Measurements from ENCODE around the gene UBE2J2.

Gene UBE2J2

DNA sequence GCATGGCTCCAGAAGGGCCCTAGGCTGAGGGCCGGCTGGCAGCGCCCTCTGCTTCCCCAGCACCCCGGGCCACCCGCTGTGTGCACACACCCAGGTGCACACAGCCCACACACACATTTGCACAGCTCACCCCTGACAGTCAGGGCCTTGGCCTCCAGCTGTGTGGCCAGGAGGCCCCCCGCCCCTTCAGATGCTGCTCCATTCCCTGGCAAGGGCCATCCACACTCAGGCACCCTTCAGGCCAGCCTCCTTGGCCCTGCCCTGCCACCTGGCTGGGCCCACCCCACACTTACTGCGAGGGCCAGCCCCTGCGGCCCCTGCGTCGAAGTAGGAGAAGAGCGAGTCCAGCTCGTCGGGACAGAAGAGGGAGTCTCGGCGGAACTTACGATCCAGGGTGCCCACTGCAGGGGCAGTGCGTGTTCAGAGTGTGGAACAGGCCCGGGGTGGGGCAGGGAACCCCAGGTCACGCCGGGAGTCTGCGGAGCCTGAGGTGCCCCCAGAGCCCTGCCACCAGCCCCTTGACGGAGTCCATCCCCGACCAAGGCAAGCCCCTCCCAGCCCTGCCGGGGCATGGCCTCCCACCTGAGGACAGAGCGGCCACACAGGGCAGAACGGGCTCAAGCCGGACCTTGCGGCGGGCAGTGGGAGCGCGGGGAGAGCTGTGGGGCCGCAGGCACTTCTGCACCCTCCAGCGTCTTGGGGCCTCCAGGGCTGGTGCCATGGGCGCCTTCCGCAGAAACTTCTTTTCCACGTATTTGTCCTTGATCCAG, 21.7 kb upstream of the UBE2J2 start:
- no peak for DNase-seq

DNA sequence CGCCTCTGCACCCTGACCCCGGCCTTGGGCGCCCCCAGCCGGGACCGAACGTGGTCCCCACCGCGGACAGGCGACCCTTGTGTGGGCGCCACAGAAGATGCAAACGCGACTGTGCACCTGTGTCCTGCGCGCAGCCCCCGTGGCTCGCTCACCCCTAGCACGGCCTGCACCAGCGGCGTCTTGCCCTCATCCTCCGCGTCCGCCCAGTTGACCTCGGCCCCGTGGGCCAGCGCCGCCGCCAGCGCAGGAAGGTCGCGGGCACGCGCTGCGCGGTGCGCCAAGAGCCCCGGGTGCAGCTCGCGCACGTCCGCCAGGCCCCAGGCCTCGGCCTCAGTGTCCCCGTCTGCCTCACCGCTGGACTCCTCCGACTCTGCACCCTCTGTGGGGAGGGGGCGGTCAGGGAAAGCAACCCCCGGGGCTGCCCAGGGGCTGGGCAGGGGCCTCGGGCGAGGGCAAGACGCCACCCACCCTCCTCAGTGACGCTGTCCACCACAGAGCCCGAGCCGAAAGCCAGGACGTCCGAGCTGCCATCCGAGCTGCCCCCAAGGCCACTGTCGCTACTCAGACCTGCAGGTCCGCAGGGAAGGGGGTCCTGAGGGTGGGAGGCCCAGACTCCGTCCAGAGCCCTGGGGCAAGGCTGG, 20.7 kb upstream of the UBE2J2 start:
- DNase-seq = no peak

DNA sequence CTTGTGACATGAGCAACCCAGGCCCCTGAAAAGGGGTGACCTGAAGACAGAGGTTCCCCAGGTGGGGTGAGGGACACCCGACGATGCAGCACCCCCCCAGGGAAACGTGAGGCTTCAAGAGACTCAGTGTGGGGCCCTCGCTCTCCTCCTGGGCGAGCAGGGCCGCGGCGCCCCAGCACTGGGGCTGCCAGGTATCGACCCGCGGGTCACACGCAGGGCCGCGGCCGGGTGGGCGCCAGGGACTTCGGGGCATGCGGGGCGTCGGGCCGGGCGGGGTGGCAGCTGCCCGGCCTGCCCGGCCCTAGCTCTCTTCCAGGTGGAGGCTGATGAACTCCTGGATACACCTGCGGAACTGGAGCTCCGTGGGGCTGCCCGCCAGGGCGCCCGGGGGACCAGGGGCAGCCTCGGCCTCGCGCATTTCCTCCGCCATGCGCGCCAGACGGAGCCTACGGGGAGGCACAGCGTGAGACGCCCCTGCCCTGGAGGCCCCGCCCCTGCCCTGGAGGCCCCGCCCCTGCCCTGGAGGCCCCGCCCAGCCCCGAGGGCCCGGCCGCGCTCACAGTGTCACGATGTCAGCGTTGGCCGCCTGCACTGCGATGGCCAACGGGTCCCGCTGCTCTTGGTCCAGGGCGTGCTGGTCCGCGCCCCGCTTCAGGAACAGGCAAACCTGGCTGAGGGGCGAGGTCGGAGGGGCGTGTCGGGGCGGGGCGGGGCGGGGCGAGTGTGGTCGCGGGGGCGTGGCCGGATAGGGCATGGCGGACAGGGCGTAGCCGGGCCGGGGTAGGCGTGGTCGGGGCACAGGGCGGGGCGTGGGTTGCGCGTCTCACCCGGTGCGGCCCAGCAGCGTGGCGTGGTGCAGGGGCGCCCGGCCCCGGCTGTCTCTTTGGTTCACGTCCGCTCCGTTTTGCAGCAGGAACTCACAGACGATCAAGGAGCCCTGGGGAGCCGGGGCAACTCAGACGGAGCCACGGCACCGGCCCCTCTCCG, 19.9 kb upstream of the UBE2J2 start:
- no peak for DNase-seq

DNA sequence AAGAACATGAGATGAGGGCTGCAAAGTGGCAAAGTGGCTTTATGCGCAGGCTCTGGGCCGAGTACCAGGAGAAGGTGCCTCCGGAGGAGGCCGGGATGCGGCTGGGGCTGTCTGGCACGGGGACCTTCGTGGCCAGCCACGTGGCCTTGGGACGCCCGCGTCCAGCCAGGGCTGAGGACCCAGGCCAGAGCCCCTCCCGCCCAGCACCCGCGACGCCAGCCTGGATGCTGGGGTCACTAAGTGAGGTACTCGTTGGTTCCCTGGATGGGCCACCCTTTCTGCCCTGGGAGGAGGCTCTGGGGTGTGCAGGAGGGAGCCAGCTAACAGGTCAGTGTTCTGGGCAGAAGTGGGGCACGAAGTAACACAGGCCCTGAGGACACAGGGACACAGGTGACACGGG, 19.2 kb upstream of the UBE2J2 start:
- no peak for DNase-seq

DNA sequence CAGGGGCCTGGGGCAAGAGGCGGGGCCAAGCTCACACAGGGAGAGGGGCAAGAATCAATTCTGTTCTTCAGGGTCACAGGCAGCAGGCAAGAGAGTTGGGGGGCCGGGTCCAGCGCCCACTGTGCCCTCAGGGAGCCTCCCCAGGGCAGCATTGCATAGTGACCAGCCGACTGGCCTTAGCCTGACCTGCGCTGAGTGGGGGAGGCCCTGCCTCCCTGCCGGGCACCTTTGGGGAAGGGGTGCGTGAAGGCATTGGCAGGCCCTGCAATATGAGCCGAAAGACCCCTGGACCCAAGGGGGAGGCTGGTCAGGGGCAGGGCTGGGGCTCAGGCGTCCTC, 18.8 kb upstream of the UBE2J2 start:
- no peak for DNase-seq

DNA sequence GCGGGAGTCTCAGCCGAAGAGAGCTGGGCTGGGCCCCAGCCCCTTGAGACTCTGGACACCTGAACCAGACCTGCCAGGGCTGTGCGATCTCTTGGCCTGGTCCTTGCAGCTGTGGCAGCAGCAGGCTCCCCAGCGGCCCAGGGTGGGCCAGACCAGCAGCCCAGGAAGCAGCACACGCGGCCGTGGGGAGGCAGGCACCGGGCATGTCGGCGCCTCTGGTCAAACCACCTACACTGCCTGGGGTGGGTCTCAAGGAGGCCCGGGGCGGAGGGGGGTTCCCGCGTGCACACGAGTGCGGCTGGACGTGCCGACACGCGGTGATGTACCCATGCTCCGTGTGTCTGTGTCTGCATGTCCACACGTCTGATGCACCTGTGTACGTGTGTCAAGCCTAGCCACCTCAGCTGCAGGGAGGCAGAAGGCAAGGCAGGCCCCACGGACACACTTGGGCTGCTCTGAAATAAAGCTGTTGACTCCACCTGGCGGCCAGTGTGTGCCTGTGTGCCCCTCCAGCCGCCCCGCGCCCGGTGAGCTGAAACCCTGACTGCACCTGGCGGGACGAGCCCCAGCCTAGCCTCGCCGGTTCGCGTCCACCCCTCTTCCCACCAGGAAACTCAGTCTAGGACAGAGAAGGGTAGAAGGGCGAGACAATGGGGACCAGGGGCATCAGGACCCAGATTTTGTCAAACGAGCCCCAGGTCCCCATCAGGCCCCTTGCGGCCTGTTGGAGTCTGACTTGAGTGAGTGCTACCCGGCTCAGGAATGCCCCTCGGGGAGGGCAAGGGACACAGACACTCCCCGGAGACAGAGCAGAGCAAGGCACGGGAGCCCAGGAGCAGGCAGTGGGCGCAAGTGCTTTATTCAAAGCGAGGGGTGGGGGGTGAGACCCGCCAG, 18.1 kb upstream of the UBE2J2 start:
- DNase-seq = peak; percentile 60

DNA sequence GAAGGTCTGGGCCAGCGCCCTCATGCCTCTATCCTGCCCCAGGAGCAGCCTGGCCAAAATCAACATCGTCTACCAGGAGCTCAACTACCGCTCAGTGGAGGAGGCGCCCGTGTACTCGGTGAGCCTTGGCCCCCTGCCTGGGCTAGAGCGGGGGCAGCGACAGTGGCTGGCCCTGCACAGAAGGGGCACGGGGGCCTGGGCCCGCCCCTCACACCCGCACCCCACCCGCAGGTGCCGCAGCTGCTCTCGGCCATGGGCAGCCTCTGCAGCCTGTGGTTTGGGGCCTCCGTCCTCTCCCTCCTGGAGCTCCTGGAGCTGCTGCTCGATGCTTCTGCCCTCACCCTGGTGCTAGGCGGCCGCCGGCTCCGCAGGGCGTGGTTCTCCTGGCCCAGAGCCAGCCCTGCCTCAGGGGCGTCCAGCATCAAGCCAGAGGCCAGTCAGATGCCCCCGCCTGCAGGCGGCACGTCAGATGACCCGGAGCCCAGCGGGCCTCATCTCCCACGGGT, 17.4 kb upstream of the UBE2J2 start:
- DNase-seq = no peak

DNA sequence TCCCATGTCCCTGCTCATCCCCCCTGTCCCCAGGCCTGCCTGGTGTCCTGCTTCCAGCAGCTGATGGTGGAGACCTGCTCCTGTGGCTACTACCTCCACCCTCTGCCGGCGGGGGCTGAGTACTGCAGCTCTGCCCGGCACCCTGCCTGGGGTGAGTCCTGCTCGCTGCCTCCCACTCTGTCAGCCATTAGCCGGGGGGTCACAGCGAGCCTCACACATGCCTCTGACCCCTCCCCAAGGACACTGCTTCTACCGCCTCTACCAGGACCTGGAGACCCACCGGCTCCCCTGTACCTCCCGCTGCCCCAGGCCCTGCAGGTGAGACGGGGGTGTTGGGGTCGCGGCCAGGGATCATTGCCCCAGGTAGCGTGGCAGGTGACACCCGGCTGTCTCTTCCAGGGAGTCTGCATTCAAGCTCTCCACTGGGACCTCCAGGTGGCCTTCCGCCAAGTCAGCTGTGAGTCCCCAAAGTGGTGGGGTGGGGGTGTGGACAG, 16.6 kb upstream of the UBE2J2 start:
- DNase-seq = peak; percentile 44

DNA sequence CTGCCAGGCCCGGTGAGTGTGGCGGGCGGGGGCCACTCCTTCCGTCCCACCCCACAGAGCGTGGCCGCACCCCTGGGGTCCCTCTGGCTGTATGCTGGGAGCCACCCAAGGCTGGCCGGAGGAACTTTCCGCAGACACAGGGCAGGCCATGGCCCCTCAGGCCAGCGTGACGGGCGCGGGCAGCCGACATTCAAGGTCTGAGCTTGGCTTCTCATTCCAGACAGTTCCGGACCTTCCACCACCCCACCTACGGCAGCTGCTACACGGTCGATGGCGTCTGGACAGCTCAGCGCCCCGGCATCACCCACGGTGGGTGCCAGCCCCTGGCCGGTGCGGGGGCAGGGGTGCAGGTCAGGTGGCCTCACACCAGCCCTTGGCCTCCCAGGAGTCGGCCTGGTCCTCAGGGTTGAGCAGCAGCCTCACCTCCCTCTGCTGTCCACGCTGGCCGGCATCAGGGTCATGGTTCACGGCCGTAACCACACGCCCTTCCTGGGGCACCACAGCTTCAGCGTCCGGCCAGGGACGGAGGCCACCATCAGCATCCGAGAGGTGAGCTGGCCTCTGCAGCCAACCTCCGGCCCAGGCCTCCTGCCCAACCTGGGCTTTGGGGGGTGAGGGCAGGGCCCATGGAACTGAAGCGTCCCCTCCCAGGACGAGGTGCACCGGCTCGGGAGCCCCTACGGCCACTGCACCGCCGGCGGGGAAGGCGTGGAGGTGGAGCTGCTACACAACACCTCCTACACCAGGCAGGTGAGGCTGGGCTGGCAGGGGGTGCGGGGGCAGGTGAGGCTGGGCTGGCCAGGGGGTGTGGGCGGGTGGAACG, 13.8 kb upstream of the UBE2J2 start:
- DNase-seq = no peak

DNA sequence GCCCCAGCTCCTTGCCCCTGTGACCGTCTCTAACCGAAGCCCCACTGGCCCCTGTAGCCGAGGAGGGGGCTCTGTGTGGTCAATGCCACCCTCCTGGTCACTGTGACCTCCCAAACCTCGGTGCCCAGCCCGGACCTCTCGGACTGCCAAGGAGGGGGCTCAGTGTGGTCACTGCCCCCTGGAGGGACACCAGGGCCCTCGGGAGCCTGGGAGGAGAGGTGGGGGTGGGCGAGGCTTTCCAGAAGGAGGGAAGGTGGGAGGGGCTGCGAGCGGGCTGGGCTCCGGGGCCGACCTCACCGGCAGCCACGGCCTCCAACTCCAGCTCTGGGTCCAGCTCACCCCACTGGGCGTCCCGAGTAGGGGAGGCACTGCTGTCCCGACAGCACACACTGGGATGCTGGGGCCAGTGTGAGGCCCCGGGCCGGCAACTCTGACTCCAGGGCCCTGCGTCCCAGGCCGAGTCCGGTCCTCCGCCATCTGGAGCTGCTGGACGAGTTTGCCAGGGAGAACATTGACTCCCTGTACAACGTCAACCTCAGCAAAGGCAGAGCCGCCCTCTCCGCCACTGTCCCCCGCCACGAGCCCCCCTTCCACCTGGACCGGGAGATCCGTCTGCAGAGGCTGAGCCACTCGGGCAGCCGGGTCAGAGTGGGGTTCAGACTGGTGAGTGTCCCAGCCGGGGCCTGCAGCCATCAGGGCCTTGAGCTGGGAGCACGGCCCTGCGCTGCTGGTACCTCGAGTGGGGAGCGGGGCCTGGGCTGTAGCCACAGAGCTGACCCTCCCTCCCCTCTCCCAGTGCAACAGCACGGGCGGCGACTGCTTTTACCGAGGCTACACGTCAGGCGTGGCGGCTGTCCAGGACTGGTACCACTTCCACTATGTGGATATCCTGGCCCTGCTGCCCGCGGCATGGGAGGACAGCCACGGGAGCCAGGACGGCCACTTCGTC, 12.9 kb upstream of the UBE2J2 start:
- no peak for DNase-seq

DNA sequence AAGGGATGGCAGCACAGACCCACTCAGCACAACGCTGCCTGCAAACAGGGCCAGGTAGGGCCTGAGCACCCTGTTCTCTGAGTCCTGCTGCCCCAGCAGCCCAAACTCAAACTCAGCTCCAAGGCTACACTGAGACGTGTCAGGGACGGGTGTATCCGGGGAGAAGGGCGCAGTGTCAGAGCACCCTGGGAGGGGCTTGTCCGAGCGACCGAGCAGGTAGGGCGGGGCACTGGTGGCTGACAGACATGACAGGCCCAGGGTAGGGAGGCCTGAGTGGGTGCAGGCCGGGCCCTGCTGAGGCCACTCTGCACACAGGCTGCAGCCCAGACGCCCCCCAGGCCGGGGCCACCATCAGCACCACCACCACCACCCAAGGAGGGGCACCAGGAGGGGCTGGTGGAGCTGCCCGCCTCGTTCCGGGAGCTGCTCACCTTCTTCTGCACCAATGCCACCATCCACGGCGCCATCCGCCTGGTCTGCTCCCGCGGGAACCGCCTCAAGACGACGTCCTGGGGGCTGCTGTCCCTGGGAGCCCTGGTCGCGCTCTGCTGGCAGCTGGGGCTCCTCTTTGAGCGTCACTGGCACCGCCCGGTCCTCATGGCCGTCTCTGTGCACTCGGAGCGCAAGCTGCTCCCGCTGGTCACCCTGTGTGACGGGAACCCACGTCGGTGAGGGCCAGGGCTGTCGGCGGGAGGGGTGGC, 12.1 kb upstream of the UBE2J2 start:
- DNase-seq = no peak

DNA sequence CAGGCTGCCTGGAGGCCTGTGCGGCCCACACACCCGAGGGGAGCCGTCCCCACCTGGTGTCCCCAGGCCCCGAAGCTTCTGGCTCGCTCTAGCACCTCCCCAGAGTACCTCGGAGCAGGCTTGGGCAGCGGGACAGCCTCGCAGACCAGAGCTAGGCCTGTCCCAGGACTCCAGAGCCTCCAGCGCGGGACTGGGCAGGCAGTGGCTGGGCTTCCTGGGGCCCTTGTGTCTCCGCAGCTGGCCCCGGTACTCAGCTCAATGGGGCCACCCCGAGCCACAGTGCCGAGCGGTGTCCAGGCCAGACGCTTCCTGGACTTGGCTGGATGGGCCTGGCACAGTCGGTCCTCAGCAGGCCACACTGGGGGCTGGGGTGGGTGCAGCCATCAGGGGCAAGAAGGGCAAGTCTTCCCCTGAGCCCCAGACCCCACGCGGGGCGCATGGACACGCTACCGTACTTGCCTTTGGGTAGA, 11.5 kb upstream of the UBE2J2 start:
- DNase-seq = no peak

DNA sequence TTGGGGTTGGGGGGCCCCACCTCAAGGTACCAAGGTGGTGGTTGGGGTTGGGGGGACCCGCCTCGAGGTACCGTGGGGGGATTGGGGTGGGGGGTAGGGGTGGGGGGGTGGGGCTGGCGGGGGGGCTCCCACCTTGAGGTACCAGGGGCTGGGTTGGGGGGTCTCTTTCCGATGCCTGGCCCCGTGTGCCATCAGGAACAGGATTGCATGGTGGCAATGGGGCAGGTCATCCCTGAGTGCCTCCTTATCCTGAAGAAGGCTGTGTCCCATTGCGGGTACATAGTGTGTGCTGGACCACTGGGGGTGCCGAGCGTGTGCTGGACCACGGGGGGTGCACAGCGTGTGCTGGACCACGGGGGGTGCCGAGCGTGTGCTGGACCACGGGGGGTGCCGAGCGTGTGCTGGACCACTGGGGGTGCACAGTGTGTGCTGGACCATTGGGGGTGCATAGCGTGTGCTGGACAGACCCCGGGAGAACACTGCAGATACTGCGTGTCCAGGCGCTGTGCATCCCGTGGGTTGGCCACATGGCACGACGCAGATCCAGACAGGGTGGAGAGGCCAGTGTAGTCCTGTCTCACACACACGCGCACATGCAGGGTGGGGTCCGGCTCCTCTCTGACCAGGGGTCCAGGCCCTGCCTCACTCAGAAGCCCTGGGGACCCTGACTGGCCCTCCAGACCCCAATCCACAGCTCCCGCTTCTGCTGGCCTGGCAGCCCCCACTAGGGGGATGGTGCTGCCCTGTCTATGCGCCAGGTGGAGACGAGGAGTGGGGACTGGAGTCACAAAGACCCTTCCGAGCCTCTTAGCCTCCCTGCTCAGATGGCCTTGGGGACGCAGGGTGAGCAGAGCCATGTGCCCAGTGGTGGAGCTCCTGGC, 10.8 kb upstream of the UBE2J2 start:
- DNase-seq = no peak

DNA sequence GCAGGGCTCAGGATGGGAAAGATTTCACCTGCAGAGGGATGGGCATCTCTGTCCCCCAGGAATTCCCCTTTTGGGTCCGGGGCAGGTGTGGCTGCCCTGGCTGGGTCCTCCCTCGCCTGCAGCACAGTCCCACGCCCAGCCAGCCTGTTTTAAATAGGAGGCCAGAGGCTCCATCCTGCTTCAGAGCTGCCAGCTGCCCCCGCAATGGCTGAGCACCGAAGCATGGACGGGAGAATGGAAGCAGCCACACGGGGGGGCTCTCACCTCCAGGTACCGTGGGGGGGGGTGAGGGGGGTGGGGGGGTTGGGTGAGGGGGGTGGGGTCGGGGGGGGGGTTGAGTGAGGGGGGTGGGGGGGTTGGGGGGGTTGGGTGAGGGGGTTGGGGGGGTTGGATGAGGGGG, 10.2 kb upstream of the UBE2J2 start:
- no peak for DNase-seq

DNA sequence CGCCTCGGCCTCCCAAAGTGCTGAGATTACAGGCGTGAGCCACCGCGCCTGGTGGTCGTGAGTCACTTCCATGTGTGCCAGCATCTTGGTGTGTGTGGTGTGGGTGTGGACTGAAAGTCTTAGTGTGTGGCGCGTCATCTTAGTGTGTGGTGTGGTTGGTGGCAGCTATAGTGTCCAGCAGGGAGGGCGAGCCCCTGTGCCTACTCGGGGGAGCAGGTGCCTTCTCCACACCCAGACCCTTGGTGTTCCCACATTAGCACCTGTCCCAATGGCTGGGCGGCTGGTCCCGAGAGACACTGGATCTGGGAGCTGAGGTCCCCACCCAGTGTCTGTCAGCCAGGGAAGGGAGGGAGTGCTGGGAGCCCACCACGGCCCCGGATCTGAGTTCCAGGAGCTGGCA, 9.3 kb upstream of the UBE2J2 start:
- no peak for DNase-seq

DNA sequence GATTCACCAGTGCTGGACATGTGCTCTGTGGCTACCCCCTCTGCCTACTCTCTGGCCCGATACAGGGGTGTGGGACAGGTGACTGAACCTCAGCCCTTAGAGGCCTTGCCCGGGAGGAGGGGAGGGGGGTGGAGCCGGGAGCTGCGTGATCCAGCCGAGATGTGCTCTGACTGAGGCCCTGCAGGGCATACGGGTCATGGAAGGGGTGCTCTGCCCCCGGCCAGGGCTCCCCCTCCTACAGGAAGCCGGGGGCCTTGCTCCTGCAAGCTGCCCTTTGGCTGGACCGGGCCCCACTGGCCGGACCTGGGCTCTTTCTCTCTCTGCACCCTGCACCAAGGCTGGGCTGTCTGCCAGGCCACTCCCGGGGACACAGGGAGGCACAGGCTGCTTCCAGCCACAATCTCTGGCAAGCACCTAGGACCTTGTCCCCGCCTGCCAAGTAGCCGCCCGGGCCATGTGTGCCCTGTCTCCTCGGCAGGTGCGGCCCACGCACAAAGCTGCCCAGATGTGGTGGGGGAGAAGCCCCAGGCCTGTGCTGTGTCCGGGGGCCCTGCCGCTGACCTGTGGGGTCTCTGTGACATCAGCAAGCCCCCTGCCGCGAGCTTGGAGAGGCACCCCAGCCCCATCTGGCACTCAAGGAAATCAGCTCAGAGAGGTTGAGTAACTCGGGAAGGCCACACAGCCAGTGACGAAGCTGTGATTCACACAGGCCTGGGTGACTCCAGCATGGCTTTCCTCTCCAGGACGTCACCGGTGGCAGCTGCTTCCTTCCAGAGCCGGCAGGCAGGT, 8.1 kb upstream of the UBE2J2 start:
- no peak for DNase-seq

DNA sequence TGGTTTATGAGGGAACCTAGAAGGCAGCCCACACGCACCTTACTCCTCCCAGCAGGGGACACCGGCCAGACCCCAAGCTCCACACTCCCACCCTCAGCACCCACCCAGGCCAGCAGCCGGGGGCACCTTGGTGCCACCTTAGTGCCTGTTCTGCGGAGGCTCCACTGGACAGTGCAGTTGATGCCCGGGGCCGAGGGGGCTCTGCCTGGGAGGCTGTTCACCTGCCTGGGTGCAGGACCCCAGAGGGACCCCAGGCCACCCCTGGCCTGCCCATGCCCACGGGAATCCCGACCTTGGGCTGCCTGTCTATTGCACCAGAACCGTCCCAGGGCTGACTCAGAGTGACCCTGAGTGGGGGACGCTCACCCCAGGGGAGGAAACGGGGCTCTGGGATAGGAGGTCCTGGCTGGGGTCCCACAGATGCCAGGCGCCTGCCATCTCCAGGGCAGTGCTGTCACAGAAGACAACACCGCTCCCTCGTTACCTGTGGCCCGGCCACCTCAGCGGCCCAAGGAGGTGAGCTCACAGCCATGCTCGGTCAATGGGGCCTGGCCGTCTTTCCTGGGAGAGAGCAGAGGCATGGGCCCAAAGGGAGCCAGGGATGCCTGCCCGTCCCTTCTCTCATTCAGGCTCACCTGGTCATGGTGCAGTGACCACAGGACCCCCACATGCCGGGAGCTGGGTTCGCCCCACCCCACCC, 7.3 kb upstream of the UBE2J2 start:
- no peak for DNase-seq

All from activated gamma-delta T cell treated with Interleukin-2 at 50 U/mL for 16 hours (primary cell).